A549 treated with GW870086 at 1 μM for 4 hours (cell line): Measurements from ENCODE around the gene ZSWIM5. TPM values are rescaled to one million over a fixed set of nuclear protein-coding genes. Genes with fewer than 3 reads are reported as not detected.

Experiments
- total RNA-seq: library from RNA; stranded (reverse); fragments of 200-300 nt; extraction: Qiagen RNA extraction; gene quantifications from 5 replicates; pipeline ENCODE4 v1.2.3, GENCODE V29; 2022; ENCODE audit warnings: low read depth

Gene ZSWIM5
- total RNA-seq, result 0.47 to 0.65 TPM (median 0.57 TPM) in 5 replicates

DNA sequence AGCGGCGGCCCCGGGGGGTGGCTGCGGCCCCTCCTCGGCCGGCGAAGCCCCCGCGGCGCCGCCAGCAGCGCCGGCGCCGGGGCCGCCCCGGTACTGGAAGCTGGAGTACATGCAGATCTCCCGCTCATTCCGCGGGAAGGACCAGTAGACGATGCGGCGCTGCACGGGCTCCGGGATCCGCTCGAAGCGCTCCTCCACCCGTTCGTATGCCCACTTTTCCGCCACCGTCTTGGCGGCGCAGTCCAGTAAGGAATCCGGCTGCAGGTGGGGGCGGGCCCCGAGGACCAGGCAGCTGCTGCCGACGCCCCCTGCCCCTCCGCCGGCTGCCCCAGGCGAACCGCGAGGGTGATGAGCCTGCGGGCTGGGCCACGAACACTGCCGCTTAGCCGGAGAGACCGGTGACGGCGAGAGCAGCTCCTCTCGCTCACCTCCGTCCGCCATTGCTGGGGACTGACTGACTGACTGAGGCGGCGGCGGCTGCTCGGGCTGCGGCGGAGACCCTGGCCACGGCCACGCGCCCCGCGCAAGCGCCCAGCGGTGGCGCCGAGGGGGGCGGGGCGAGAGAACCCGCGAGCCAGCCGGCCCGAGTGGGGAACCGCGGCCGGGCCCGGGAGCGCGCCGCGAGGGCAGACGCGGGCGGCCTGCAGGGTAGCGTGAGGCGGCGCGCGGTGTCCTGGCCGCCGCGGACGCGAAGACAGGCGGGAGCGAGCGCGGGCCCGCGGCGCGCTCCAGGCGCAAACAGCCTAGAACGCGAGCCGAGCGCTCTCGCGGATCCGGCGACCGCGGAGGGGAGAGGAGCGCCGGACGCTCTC, at the start of gene ZSWIM5:
Gene ZSWIM5, minus strand, starts transcription at position 696 of the 812 bp plus-strand sequence. Its CDS starts 255 bp downstream, at position 441.

DNA sequence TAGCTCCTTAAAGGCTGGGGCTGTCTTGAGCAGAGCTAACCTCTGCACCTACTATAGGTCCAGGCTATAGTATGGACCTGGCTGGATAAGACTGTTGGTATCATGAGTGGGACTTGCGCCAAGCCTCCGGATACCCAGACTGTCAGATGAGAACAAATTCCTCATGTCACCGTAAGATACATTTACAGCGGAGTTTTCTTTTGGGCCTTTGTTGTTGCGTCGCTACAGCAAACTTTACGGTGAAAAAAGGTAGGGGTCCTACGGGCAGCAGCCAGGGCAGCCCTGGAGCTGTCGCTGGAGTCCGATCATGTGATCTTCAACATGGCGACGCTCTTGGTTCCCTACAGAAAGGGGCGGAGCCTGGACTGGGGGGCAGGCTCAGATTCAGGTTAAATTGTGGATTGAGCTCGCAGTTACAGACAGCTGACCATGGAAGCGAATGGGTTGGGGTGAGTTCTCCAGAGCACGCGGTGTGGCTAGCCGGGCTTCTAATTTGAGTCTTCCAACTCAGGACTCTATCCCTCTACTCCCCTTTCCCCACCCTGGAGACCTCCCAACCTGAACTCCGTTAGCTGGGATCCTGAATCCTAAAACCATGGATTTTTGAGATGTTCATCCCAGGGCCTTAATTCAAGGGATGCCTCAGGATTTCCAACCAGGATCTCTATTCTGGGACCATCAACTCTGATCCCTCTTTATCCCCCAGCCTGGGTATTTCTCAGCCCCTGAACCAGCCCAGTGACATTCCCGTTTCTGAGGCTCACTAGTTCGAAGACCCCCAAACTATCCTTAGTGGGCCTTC, 194.4 kb downstream of the ZSWIM5 start, which contains the start of gene UROD:
Gene UROD, plus strand, starts transcription at position 418 of the 802 bp plus-strand sequence. Its CDS starts 12 bp downstream, at position 430.

GRCh38 chr1:45010855-45011811, 195.3 kb downstream of the ZSWIM5 start, which contains the start of gene HECTD3:
HECTD3 (minus strand) TSS chr1:45011324; CDS start chr1:45011257, 67 bp downstream.

Other genes with a start within 250 kb of the ZSWIM5 start
- 17.2 to 19.8 TPM (median 18.6 TPM) in 5 replicates for gene EIF2B3, start 220.0 kb downstream of the ZSWIM5 start, total RNA-seq
- gene HECTD3, start 195.3 kb downstream of the ZSWIM5 start, total RNA-seq, result 15.1 to 19.3 TPM (median 16.8 TPM) in 5 replicates
- gene UROD, start 194.4 kb downstream of the ZSWIM5 start, total RNA-seq, result 44.6 to 51.1 TPM (median 48.3 TPM) in 5 replicates
- gene HPDL, start 120.3 kb upstream of the ZSWIM5 start, total RNA-seq, result 3.2 to 4.5 TPM (median 4.0 TPM) in 5 replicates
- 12.5 to 13.6 TPM (median 12.9 TPM) in 5 replicates for gene TOE1, start 133.6 kb upstream of the ZSWIM5 start, total RNA-seq
- 7.6 to 9.6 TPM (median 9.2 TPM) in 5 replicates for gene MUTYH, start 133.8 kb upstream of the ZSWIM5 start, total RNA-seq